DMS 273 (cell line): ENCODE data around the gene HAO1.
"Not testable (repeated sequence)": the region's sequence is repeated elsewhere in the genome, so short reads cannot be mapped to it uniquely, and the experiment has no call there.

Source experiments
- DNase-seq: peaks from one replicate; lab custom pipeline; 2025; ENCODE audit not compliant: unreplicated experiment; lab: John Stamatoyannopoulos, UW

HAO1 gene

DNA sequence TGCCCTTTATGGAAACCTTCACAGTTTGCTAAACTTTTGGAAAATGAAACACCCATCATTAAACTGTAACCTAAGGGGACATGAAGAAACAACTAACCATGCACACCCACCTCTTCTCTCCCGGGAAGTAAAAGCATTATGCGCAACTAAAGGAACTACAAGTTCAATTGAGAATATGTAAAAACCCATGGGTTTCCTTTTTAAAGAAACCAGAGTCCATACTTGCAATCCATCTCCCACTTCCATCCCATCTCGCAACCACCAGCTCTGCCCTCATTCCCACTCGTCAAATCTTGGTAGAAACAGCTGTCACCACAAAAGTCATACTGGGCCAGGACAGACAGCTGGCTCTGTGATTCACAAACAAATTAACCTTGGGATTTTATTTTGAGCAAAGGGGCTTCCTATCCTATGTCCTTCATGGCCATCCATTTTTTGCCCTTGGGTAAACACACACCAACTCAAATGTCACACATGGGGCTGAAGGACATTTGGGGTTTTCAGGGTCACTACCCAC is 81.5 kb downstream of the HAO1 start:
- peak; percentile 61 for DNase-seq

DNA sequence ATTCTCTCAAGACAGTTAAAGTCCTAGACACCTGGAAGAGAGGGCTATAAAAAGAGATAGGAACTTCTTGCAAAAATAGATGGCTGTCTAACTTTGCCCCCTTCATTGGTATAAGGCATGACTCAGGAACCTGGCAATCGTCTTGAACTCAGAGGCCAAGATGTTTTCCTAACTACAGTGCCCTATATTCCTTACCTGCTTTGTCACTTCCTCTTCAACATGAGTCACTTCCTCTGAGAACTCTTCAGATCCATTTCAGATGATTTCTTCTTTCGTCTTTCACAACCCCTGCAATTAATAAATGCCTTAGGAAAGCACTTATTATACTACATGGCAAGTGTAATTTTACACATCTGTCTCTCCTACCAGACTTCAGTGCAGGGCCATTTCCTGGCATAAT is 83.5 kb downstream of the HAO1 start:
- DNase-seq: no peak

DNA sequence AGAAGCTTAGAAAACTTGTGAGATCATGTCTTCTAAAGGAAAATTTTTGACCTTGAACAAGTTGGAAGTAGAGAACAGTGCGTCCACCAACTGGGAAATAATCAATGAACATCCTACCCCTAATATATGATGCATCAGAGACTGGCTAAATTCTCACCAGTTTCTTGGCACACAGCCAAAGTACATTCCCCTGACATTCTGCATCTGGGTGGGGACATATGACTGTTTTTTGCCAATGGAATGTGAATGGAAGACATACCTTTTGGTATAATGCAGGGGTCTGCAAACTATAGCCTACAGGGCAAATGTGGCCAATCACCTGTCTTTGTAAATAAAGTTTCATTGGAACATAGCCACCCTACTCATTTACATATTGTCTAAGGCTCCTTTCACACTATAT is 84.7 kb downstream of the HAO1 start:
- DNase-seq: no peak

DNA sequence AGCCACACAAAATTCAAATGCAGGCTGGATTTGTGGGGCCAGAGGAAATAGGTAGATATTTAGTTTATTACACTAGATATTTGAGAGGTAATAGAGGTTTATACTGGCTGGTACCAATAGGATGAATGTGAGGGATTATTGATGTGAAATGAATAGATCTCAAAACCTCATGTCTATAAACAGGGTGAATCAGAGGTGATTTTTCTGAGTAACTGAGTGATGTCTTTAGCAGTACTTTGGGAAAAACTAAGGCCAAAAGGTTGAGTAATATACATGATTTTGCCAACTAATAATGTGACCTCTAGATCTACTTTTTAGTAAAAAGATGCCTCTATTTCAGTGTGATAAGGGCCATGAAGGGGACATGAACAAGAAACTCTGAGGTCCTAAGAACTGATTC is 86.8 kb downstream of the HAO1 start:
- no peak for DNase-seq

DNA sequence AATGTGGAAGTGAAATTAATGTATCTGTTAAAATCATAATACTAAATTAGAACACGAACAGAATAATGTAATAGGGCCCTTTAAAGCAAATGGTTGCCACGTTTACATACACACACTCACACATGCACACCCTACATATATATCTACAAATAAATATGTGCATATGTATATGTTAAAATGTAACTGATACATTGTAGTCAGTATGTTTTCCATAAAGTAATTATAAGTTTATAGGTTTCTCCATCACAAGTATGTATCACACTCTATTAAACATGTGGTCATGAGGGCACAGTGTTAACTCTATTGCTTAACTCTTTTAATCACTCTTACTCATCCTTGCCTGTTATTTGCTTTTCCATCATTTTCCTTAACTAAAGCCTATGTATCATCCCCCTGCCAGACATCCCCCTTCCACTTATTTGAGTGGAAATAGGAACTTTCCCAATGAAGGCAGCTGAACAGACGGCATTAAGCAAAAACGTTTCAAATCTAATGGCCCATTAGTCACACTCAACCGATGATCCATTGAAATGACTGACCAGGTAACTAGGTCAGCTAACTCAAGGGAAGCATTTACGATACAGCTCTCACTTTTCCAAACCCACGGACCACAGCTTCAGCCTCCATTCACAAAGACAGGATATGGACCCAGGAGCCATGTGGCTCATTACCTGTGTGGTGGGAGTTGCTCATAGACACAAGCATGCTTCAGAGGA is 89.3 kb downstream of the HAO1 start:
- DNase-seq: no peak

DNA sequence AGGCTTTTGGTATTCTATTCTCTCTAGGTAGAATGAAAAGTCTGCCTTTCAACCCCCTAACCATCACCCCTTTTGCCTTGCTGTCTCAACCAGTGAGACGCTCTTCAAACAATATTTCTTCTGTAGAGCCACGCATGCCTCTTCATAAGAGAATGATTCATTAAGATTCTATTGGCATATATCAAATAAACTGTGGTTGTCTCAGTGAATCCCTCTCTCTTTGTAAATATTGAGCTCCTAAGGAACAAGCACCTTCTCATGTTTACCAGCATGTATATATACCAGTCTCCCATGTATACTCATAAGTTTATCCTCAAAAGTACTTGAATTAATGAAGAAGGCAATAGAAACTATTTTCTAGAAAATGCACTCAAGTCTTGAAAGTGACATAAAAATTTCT is 90.6 kb downstream of the HAO1 start:
- no peak for DNase-seq

DNA sequence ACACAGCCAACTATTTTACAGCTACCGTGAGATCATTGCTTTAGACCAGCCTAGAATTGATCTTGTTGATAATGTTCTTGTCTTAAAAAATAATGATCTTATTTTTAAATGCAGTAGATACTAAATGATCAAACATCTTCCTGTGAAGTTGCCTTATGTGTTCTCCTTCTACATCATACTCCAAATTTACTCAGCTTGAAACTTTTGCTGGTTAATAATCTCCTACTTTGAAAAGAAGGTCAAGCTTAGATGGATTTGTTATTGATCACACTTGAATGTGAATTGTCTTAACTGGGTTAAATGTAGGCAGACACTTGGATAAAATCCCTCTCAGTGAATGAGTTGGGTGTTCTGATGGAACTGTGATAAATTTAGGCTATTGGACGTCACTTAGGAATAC is 91.9 kb downstream of the HAO1 start:
- no peak for DNase-seq

DNA sequence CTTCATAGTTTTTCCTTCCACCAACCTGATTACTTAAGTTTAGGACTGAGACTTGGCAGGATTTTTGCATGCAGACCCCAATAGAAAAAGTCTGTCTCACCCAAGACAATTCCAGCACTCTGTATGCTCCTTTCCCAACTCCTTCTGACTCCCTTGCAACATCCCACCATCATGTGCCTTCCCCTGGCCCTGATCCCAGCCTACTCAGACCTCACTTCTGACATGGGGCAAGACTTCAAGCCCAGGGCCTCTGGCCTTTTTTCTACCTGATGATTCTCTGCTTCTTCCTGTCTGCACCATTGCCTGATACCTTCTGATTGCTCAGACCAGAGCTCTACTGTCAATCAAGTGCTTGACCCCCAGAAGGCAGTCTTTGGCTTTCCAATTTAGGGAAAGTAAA is 96.6 kb downstream of the HAO1 start:
- no peak for DNase-seq

DNA sequence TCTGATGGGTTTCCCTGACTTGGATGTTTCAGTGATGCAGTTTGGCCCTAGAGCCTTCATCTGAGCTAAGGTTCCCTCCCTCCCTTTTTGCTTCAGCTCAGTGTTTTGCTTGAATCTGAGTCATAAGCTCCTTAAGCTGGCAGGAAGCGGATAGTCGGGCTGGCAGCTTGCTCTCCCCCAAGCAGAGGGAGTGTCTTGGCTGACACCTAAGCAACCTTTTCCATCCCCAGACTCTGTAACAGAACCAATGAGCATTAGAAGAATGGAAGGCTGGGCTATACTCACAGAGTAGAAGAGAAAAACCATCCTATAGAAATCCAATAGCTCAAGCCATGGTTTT is 98.3 kb downstream of the HAO1 start:
- no peak for DNase-seq

DNA sequence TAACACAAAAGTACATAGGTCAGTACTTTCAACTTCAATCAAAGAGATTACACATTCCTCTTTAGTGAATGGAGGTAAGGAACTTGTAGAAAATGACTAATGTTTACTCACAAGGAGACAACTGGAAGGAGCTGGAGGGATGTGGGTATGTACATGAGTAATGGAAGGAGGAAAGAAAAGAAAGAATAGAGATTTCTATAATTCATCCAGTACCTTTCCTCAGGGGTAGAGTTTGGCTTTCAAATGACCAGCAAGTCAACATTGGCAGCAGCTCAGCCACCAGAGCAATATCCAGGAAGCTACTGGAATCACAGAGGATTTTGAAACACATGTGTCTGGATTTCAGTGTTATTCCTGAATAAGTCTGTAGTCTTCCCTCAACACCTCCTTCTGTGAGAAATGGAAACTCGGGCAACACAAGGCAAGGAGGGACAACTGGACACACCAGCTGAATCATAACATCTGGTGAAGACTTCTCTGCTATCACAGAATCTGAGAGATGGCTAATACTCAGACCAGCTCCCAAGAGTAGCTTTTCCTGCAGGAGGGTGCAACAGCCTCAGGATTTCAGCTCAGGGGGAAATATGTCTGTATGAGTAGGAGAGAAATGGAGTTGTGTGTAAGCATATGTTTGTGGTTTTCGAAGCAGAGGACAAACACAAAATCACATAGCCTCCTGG is 98.8 kb downstream of the HAO1 start:
- no peak for DNase-seq

DNA sequence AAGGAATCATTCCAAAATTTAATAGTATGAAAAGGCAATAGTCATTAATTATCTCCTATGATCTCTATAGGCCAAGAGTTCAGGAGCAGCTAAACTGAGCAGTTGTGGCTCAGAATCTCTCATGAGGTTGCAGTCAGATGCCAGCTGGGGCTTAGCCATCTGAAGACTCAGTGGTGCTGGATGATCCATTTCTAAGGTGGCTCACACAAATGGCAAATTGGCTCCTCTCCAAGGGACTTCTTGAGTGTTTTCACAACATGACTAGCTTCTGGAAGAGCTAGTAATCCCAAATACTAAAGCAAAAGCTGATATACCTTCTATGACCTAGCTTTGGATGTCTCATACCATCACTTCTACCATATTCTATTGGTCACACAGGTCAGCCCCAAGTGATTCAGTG is 104.2 kb downstream of the HAO1 start:
- no peak for DNase-seq

DNA sequence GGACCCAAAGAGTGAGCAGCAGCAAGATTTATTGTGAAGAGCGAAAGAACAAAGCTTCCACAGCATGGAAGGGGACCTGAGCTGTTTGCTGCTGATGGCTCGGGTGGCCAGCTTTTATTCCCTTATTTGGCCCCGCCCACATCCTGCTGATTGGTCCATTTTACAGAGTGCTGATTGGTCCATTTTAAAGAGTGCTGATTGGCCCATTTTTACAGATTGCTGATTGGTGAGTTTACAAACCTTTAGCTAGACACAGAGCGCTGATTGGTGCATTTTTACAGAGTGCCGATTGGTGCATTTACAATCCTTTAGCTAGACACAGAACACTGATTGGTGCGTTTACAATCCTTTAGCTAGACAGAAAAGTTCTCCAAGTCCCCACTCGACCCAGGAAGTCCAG is 105.8 kb downstream of the HAO1 start:
- DNase-seq: not testable (repeated sequence)
